ENCODE data around the gene ORAI3. TPM values are rescaled to one million over a fixed set of nuclear protein-coding genes. Genes with fewer than 3 reads are reported as not detected.

ORAI3 gene
- total and polyA plus RNA-seq, 2 of the 13 experiments (the other 11 are each of a cell fraction or from before 2014, with no cell fraction given), result 11.4 to 32.0 TPM

GRCh38 chr16:30985401-30986128 is 36.7 kb downstream of the ORAI3 start (continued):
- TF ChIP-seq ZNF629 (CRISPR knock-in tag; conservative IDR thresholded peaks at IDR 0.05) (peak; percentile 52; the same call in 1 of the 2 replicates), RFX5 (IDR thresholded peaks at IDR 0.05; ENCODE audit: low read depth, low read length) (0 out of 2 replicates have a peak, but pooled peaks have one; percentile 30), ATF5 (CRISPR knock-in tag; IDR thresholded peaks at IDR 0.05; ENCODE audit: low read depth) (peak; percentile 17; the same call in 1 of the 2 replicates), ZNF430 (CRISPR knock-in tag; IDR thresholded peaks at IDR 0.05) (peak; percentile 19; the same call in 1 of the 2 replicates), NFAT5 (CRISPR knock-in tag; IDR thresholded peaks at IDR 0.05) (peak; percentile 61; the same call in 1 of the 2 replicates), ZNF296 (CRISPR knock-in tag; conservative IDR thresholded peaks at IDR 0.05) (peak; percentile 83; the same call in 1 of the 2 replicates), GFI1 (CRISPR knock-in tag; IDR thresholded peaks at IDR 0.05; ENCODE audit: borderline replicate concordance) (0 out of 2 replicates have a peak, but pooled peaks have one; percentile 22), ZNF468 (CRISPR knock-in tag; IDR thresholded peaks at IDR 0.05) (no peak), AHR (CRISPR knock-in tag; IDR thresholded peaks at IDR 0.05) (no peak; the same call in 1 of the 2 replicates), SALL1 (CRISPR knock-in tag; IDR thresholded peaks at IDR 0.05) (peak; percentile 52), ZNF747 (CRISPR knock-in tag; IDR thresholded peaks at IDR 0.05; ENCODE audit: borderline replicate concordance) (peak; percentile 80), RERE (CRISPR knock-in tag; IDR thresholded peaks at IDR 0.05; ENCODE audit: low read depth) (0 out of 2 replicates have a peak, but pooled peaks have one; percentile 8), ZNF253 (CRISPR knock-in tag; IDR thresholded peaks at IDR 0.05; ENCODE audit: borderline replicate concordance) (no peak)
